Breast epithelium (tissue), 3 donors: ENCODE data around the gene SYNGR3.

Source experiments
- POLR2AphosphoS5 ChIP-seq, 3 donors: sonication (generic); formaldehyde crosslinking; IDR thresholded peaks; one replicate each; pipeline ENCODE4 v1.6.1; 2017; ENCODE audit warnings: antibody characterized with exemption in 3 of 3
- TF ChIP-seq, protein P1 (sequence below), 3 donors: fragments of 450-650 bp; IDR thresholded peaks; one replicate each; pipeline ENCODE4 v1.5.1; 2016 to 2017; ENCODE audit warnings: antibody characterized with exemption in 3 of 3, mild to moderate bottlenecking in 3 of 3, moderate library complexity in 3 of 3

DNA sequence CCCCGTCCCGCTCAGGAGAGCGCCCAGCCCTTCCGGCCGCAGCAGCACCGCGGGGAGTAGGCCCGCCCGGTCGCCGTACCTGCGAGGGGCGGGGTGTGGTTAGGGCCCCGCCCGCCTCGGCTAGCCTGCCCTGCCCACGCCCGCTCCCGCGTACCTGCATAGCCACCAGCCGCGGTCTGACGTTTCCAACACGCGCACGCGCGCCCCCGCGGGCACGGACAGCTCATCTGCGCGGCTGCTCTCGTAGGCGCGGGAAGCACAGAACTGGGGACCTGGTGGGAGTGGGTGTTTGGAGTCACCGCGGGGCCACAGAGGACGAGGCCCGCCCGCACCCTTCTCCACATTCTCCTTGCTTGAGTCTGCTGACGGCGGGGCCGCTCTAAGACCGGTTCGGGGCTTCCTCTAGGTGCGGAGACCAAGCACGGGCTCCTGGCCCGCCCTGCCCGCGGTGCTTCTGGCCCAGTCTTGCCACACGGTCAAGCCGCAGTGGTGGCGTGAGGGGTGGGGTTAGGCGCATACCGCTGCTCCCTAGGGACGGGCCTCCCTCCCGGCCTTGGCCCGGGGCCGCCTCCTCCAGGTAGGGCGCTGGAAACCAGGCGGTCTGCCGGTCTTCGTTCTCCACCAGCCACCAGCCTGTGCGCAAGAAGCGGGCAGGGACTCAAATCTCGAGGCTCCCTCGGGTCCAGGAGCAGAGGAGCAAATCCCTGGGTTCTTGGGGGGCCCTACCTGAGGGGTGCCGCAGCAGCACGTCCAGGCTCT lies 10.3 kb upstream of the SYNGR3 start:
- TF ChIP-seq, protein P1, sequence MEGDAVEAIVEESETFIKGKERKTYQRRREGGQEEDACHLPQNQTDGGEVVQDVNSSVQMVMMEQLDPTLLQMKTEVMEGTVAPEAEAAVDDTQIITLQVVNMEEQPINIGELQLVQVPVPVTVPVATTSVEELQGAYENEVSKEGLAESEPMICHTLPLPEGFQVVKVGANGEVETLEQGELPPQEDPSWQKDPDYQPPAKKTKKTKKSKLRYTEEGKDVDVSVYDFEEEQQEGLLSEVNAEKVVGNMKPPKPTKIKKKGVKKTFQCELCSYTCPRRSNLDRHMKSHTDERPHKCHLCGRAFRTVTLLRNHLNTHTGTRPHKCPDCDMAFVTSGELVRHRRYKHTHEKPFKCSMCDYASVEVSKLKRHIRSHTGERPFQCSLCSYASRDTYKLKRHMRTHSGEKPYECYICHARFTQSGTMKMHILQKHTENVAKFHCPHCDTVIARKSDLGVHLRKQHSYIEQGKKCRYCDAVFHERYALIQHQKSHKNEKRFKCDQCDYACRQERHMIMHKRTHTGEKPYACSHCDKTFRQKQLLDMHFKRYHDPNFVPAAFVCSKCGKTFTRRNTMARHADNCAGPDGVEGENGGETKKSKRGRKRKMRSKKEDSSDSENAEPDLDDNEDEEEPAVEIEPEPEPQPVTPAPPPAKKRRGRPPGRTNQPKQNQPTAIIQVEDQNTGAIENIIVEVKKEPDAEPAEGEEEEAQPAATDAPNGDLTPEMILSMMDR (IDR thresholded peaks at IDR 0.05): no peak
- TF ChIP-seq POLR2AphosphoS5 (IDR thresholded peaks at IDR 0.05): no peak
